GM12878 (cell line): ENCODE results near the gene EPHA7. TPM values are rescaled to one million over a fixed set of nuclear protein-coding genes. Genes with fewer than 3 reads are reported as not detected.

Experiments used
- ATAC-seq: fragments of 200-7000 bp; cut with Tn5 transposase; 3 replicates; pipeline ENCODE4 v1.9.1; 2020; ENCODE audit warnings: mild to moderate bottlenecking, moderate library complexity
- BruUV-seq: library from RNA; stranded (reverse); fragments of 400-500 nt; replicated peaks from 2 replicates; lab custom pipeline; 2021; lab: Mats Ljungman, UMichigan
- CTCF ChIA-PET: fragments of 300-600 bp; sonication (Branson Sonifier 250); formaldehyde crosslinking; extraction: SDS; loops from one replicate; lab custom pipeline; 2021; ENCODE audit warnings: inconsistent platforms; lab: Yijun Ruan, JAX
- POLR2A ChIA-PET: fragments of 350-600 bp; formaldehyde crosslinking; extraction: SDS; loops from one replicate; lab custom pipeline; 2021; ENCODE audit warnings: inconsistent platforms; lab: Charles Lee
- RAD21 ChIA-PET: fragments of 300-600 bp; sonication (Branson Sonifier 250); formaldehyde crosslinking; loops from one replicate; lab custom pipeline; 2023; ENCODE audit warnings: antibody characterized with exemption; ENCODE audit not compliant: unreplicated experiment; lab: Charles Lee
- SMC1A ChIA-PET: fragments of 300-600 bp; sonication (Branson Sonifier 250); formaldehyde crosslinking; loops from one replicate; lab custom pipeline; 2023; ENCODE audit not compliant: unreplicated experiment, uncharacterized antibody; lab: Charles Lee
- DNase-seq: peaks from one replicate; pipeline ENCODE4 v3.0.0-alpha.2; 2011; ENCODE audit warnings: low read depth, low spot score
- FAIRE-seq: peaks from 3 replicates; lab custom pipeline; 2011; peaks lifted over from hg19 to GRCh38; lab: Jason Lieb, UNC
- H2AFZ ChIP-seq: 2 replicates; pipeline ENCODE4 v1.6.0; 2011; ENCODE audit warnings: low read depth, low read length, control low read depth; ENCODE audit not compliant: control insufficient read depth
- H3K27ac ChIP-seq: 2 replicates; pipeline ENCODE4 v1.5.1; 2011; ENCODE audit warnings: control low read depth; ENCODE audit not compliant: control insufficient read depth, insufficient read depth
- H3K27me3 ChIP-seq, 2 experiments: replicated peaks in 1 of 2; 2 replicates each; pipeline versions ENCODE4 v1.6.0 to v1.6.1; 2011; ENCODE audit warnings: low read length in 1 of 2; ENCODE audit not compliant: control insufficient read depth in 2 of 2, insufficient read depth in 2 of 2
- H3K36me3 ChIP-seq, 2 experiments: 2 replicates each; pipeline ENCODE4 v1.5.1; 2011; ENCODE audit warnings: low read length in 1 of 2; ENCODE audit not compliant: control insufficient read depth in 2 of 2, insufficient read depth in 2 of 2
- H3K4me1 ChIP-seq: 2 replicates; pipeline ENCODE4 v1.6.1; 2011; ENCODE audit warnings: mild to moderate bottlenecking, low read length, moderate library complexity, mixed read lengths; ENCODE audit not compliant: control insufficient read depth, insufficient read depth
- H3K4me2 ChIP-seq: 2 replicates; pipeline ENCODE4 v1.6.0; 2011; ENCODE audit warnings: control low read depth; ENCODE audit not compliant: control insufficient read depth, insufficient read depth
- H3K4me3 ChIP-seq: fragments of 200-600 bp; sonication (generic); 2 replicates; pipeline ENCODE4 v1.5.1; 2016
- H3K79me2 ChIP-seq: 2 replicates; pipeline ENCODE4 v1.6.0; 2011; ENCODE audit warnings: low read length; ENCODE audit not compliant: control insufficient read depth, insufficient read depth
- H3K9ac ChIP-seq: 2 replicates; pipeline ENCODE4 v1.8.0; 2011; ENCODE audit warnings: low read length, control low read depth, mixed read lengths; ENCODE audit not compliant: control insufficient read depth, insufficient read depth
- H3K9me3 ChIP-seq: replicated peaks from 3 replicates; pipeline ENCODE4 v1.5.1; 2011; ENCODE audit warnings: mild to moderate bottlenecking, low read length; ENCODE audit not compliant: control insufficient read depth, insufficient read depth
- H4K20me1 ChIP-seq: 2 replicates; pipeline ENCODE4 v1.6.0; 2011; ENCODE audit not compliant: control insufficient read depth, insufficient read depth
- CEBPZ ChIP-seq: fragments of 150-350 bp; IDR thresholded peaks from 2 replicates; pipeline ENCODE4 v1.6.1; 2016; ENCODE audit warnings: low read depth, low read length
- CREB1 ChIP-seq: IDR thresholded peaks from 2 replicates; pipeline ENCODE4 v1.6.1; 2012; ENCODE audit warnings: low read depth, mild to moderate bottlenecking, inconsistent platforms
- EZH2 ChIP-seq: IDR thresholded peaks from 2 replicates; pipeline ENCODE4 v1.6.1; 2012; ENCODE audit warnings: low read depth, mild to moderate bottlenecking, control low read depth, inconsistent platforms, low read length, borderline replicate concordance; ENCODE audit not compliant: control insufficient read depth
- IRF3 ChIP-seq: fragments of 450-650 bp; IDR thresholded peaks from 2 replicates; pipeline ENCODE4 v1.6.1; 2014; ENCODE audit warnings: mild to moderate bottlenecking
- JUNB ChIP-seq: IDR thresholded peaks from 2 replicates; pipeline ENCODE4 v1.6.1; 2016; ENCODE audit warnings: antibody characterized with exemption, mild to moderate bottlenecking
- MAX ChIP-seq: IDR thresholded peaks from 2 replicates; pipeline ENCODE4 v1.6.1; 2012; ENCODE audit warnings: low read depth, low read length, improper control_type of control experiment
- NKRF ChIP-seq: fragments of 450-650 bp; conservative IDR thresholded peaks from 2 replicates; pipeline ENCODE4 v1.6.1; 2017; ENCODE audit warnings: mild to moderate bottlenecking, moderate library complexity
- NR2C1 ChIP-seq: fragments of 450-650 bp; IDR thresholded peaks from 2 replicates; pipeline ENCODE4 v1.6.1; 2017; ENCODE audit warnings: antibody characterized with exemption, mild to moderate bottlenecking, moderate library complexity
- PKNOX1 ChIP-seq: fragments of 450-650 bp; IDR thresholded peaks from 2 replicates; pipeline ENCODE4 v1.6.1; 2016; ENCODE audit warnings: mild to moderate bottlenecking
- POLR2AphosphoS5 ChIP-seq: IDR thresholded peaks from 2 replicates; pipeline ENCODE4 v1.6.1; 2011; ENCODE audit warnings: mild to moderate bottlenecking, low read length, inconsistent platforms
- RAD21 ChIP-seq: IDR thresholded peaks from 2 replicates; pipeline ENCODE4 v1.6.1; 2011; ENCODE audit warnings: mild to moderate bottlenecking, low read depth, low read length, moderate library complexity; ENCODE audit not compliant: insufficient read depth
- RBBP5 ChIP-seq: fragments of 200-600 bp; sonication (generic); conservative IDR thresholded peaks from 2 replicates; pipeline ENCODE4 v1.6.1; 2016
- SPI1 ChIP-seq: IDR thresholded peaks from 2 replicates; pipeline ENCODE4 v1.6.1; 2011; ENCODE audit warnings: low read depth, mild to moderate bottlenecking, low read length, moderate library complexity, borderline replicate concordance; ENCODE audit not compliant: insufficient read depth
- TCF7 ChIP-seq: IDR thresholded peaks from 2 replicates; pipeline ENCODE4 v1.6.1; 2014; ENCODE audit warnings: antibody characterized with exemption, borderline replicate concordance
- USF2 ChIP-seq: IDR thresholded peaks from 2 replicates; pipeline ENCODE4 v1.6.1; 2011; ENCODE audit warnings: low read depth, low read length, improper control_type of control experiment, borderline replicate concordance
- WGBS: methylation state at CpG from one replicate; pipeline ENCODE4 v1.1.6; 2016; ENCODE audit warnings: low lambda C conversion rate; ENCODE audit not compliant: insufficient replicate concordance, insufficient coverage; ENCODE audit errors: missing lambda C conversion rate; 5-methylcytosine and 5-hydroxymethylcytosine counted together
- in situ Hi-C: fragments of 300-500 bp; cut with MboI; formaldehyde crosslinking; loops from 9 replicates; pipeline ENCODE4 v1.14.3; 2018; ENCODE audit warnings: mixed read lengths
- intact Hi-C: fragments of 100-400 bp; cut with micrococcal nuclease; formaldehyde crosslinking; loops from one replicate; pipeline ENCODE4 v1.14.2; 2022; ENCODE audit not compliant: unreplicated experiment
- polyA plus RNA-seq, 11 experiments: library from polyadenylated mRNA; depleted of rRNA in 4 of 11; unstranded in 6 of 11; stranded (reverse) in 5 of 11; fragments of >200 nt; fragmentation: Nextera tagmentation in 4 of 11; fragmentation: Illumina TruSeq in 1 of 11; extraction: Ambion mirVana in 4 of 11; extraction: Trizol in 1 of 11; gene quantifications; 1 replicate in 1 of 11; 2 replicates in 10 of 11; pipeline versions ENCODE4 v1.2.1 to v1.2.3, GENCODE V29; 2011 to 2016; ENCODE audit warnings: inconsistent platforms in 2 of 11, missing spikeins in 2 of 11, low read depth in 1 of 11
- total RNA-seq, 4 experiments: library from RNA; depleted of rRNA in 3 of 4; stranded (reverse); fragments of >200 nt in 3 of 4; fragmentation: Illumina TruSeq in 1 of 4; extraction: Trizol in 1 of 4; gene quantifications; 2 replicates each; pipeline versions ENCODE4 v1.2.1 to v1.2.3, GENCODE V29; 2013 to 2021

Gene EPHA7
- total and polyA plus RNA-seq, 10 of the 15 experiments (the other 5 are each of a cell fraction or from before 2014, with no cell fraction given): not detected

- TF ChIP-seq NR2C1: no peak
- TF ChIP-seq, all 136 proteins: peak for 1
Measured at GRCh38 chr6:93447874-93448273, 28.5 kb upstream of the EPHA7 start (continued).

GRCh38 chr6:93437491-93437890 lies 18.1 kb upstream of the EPHA7 start:
- ATAC-seq (no peak), FAIRE-seq (no peak), DNase-seq (no peak)
- no peaks in the 10 kb centered on the region for H3K36me3 ChIP-seq
- H3K9me3 ChIP-seq: no peaks in the 10 kb centered on the region
- 36% methylated on average over 2 of the region's 2 CpGs for WGBS
- BruUV-seq: no TSS peak
- no peaks in the 10 kb centered on the region for H3K79me2 ChIP-seq
- no peak overlapping the region for H3K27ac ChIP-seq
- H3K9ac ChIP-seq: no peak overlapping the region
- no peaks in the 10 kb centered on the region for H3K4me1 ChIP-seq
- intact Hi-C loops (no loop called here), in situ Hi-C loops (no loop called here)
- no peak overlapping the region for H3K4me2 ChIP-seq
- H2AFZ ChIP-seq: no peak overlapping the region
- SMC1A ChIA-PET: no interaction called here
- CTCF ChIA-PET: interaction anchor here (1.0 kb wide), 1 partner anchor 13 kb away, joined by 3 read pairs; no protein-coding TSS in a partner anchor
- POLR2A ChIA-PET: no interaction called here
- no peak overlapping the region for H3K4me3 ChIP-seq
- H4K20me1 ChIP-seq: no peaks in the 10 kb centered on the region
- RAD21 ChIA-PET: no interaction called here
- no peaks in the 10 kb centered on the region for H3K27me3 ChIP-seq
- TF ChIP-seq CEBPZ (no peak), EZH2 (no peak), IRF3 (no peak), USF2 (no peak), POLR2AphosphoS5 (no peak), CREB1 (no peak), MAX (no peak), TCF7 (no peak), NKRF (no peak), JUNB (no peak), RBBP5 (no peak), SPI1 (no peak), RAD21 (no peak), PKNOX1 (no peak)
